Karpas-422 (cell line): Measurements from ENCODE around the gene ZDHHC14. TPM values are rescaled to one million over a fixed set of nuclear protein-coding genes. Genes with fewer than 3 reads are reported as not detected.

Experiments
- DNase-seq: peaks from one replicate; pipeline ENCODE4 v3.0.0-alpha.2; 2015
- H2AFZ ChIP-seq: fragments of 200-600 bp; sonication (generic); 2 replicates; pipeline ENCODE4 v1.6.1; 2014; ENCODE audit warnings: antibody characterized with exemption, low read length, mixed read lengths
- H3K27ac ChIP-seq: fragments of 200-600 bp; sonication (generic); 2 replicates; pipeline ENCODE4 v1.5.1; 2014; ENCODE audit warnings: mild to moderate bottlenecking, low read length, moderate library complexity
- H3K27me3 ChIP-seq: fragments of 200-600 bp; sonication (generic); 2 replicates; pipeline ENCODE4 v1.6.1; 2014; ENCODE audit warnings: low read length, mixed read lengths
- H3K36me3 ChIP-seq: fragments of 200-600 bp; sonication (generic); 2 replicates; pipeline ENCODE4 v1.6.1; 2014; ENCODE audit warnings: low read length, mixed read lengths; ENCODE audit not compliant: insufficient read depth
- H3K4me1 ChIP-seq: fragments of 200-600 bp; sonication (generic); 2 replicates; pipeline ENCODE4 v1.6.1; 2014; ENCODE audit warnings: mild to moderate bottlenecking, low read length, mixed read lengths
- H3K4me2 ChIP-seq: fragments of 200-600 bp; sonication (generic); 2 replicates; pipeline ENCODE4 v1.6.1; 2014; ENCODE audit warnings: low read length, low read depth, mild to moderate bottlenecking; ENCODE audit not compliant: poor library complexity, severe bottlenecking
- H3K4me3 ChIP-seq: fragments of 200-600 bp; sonication (generic); 2 replicates; pipeline ENCODE4 v1.5.1; 2014; ENCODE audit warnings: mild to moderate bottlenecking, antibody characterized with exemption, low read length, mixed read lengths
- H3K79me2 ChIP-seq: fragments of 200-600 bp; sonication (generic); 2 replicates; pipeline ENCODE4 v1.6.1; 2014; ENCODE audit warnings: mild to moderate bottlenecking, low read length, mixed read lengths
- H3K9ac ChIP-seq: fragments of 200-600 bp; sonication (generic); 2 replicates; pipeline ENCODE4 v1.6.0; 2014; ENCODE audit warnings: low read length
- H3K9me2 ChIP-seq: fragments of 200-600 bp; sonication (generic), shearing (Covaris generic); replicated peaks from 2 replicates; pipeline ENCODE4 v1.6.0; 2014; ENCODE audit warnings: mild to moderate bottlenecking, low read length, moderate library complexity; ENCODE audit not compliant: insufficient read depth
- H3K9me3 ChIP-seq: fragments of 300-700, 200-600 bp; sonication (generic); 2 replicates; pipeline ENCODE4 v1.6.1; 2014; ENCODE audit warnings: low read length, mixed read lengths
- H4K20me1 ChIP-seq: fragments of 200-600 bp; sonication (generic); 2 replicates; pipeline ENCODE4 v1.6.1; 2014; ENCODE audit warnings: mild to moderate bottlenecking, antibody characterized with exemption, low read length, low read depth; ENCODE audit not compliant: insufficient read depth
- total RNA-seq: library from RNA; depleted of rRNA; stranded (reverse); fragments of >200 nt; shearing (Covaris generic); gene quantifications from 2 replicates; pipeline ENCODE4 v1.2.3, GENCODE V29; 2014; ENCODE audit warnings: low replicate concordance

The ZDHHC14 gene
- total RNA-seq, 1 experiment from 2014 or later: 1.1 TPM

DNA sequence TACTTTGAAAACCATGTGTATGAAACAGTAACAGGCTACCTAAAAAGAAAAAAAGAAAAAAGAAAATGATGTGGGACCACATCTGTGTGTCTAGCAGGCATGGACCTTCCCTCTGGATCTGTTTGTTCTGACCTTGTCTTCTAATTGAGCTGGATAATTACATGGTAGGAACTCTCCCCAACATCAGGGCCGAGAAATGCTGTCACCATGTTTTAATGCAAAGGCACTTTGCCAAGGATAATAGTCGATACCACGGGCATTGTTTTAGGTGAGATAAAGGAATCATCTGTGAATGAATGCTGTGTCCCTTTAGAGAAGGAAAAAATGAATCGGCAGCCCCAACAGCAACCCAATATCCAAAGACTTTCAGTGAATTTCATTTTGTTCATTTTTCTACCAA lies 149.1 kb downstream of the ZDHHC14 start:
- no peaks in the 10 kb centered on the region for H3K9me2 ChIP-seq
- no peak overlapping the region for H3K9ac ChIP-seq
- no peaks in the 10 kb centered on the region for H3K27me3 ChIP-seq
- no peak overlapping the region for H3K4me2 ChIP-seq
- no peak for DNase-seq
- H3K27ac ChIP-seq: no peak overlapping the region
- H2AFZ ChIP-seq: no peak overlapping the region
- H3K79me2 ChIP-seq: no peaks in the 10 kb centered on the region
- H3K4me1 ChIP-seq: no peaks in the 10 kb centered on the region
- H3K9me3 ChIP-seq: no peaks in the 10 kb centered on the region
- no peak overlapping the region for H3K4me3 ChIP-seq
- no peaks in the 10 kb centered on the region for H3K36me3 ChIP-seq
- H4K20me1 ChIP-seq: no peaks in the 10 kb centered on the region; the same call in 1 of the 2 replicates

DNA sequence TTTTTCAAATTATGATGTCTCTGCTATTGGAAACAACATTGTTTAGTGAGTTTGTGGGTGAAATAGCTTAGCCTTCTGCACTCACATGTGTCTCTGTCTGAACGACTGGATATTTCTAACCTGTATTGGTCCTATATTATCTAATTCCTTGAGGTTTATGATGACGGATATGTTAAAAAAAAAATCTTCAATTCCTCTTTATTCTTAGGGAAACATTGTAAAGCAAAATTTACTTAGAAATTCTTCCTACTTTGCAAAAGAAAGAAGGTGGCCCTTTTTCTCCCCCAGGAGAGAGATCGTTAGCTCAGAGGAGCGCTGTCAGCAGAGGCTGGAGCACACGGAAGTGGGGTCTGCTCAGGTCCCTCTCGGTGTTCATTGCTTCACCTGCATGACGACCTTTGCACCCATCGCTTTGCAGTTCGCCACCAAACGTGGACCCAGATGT lies 149.8 kb downstream of the ZDHHC14 start:
- no peak overlapping the region for H3K27ac ChIP-seq
- H3K4me3 ChIP-seq: no peak overlapping the region
- H3K36me3 ChIP-seq: no peaks in the 10 kb centered on the region
- no peaks in the 10 kb centered on the region for H3K79me2 ChIP-seq
- H2AFZ ChIP-seq: no peak overlapping the region
- H3K4me2 ChIP-seq: no peak overlapping the region
- H3K4me1 ChIP-seq: no peaks in the 10 kb centered on the region
- no peaks in the 10 kb centered on the region for H3K27me3 ChIP-seq
- H3K9me2 ChIP-seq: no peaks in the 10 kb centered on the region
- no peak overlapping the region for H3K9ac ChIP-seq
- DNase-seq: no peak
- no peaks in the 10 kb centered on the region; the same call in 1 of the 2 replicates for H4K20me1 ChIP-seq
- no peaks in the 10 kb centered on the region for H3K9me3 ChIP-seq

DNA sequence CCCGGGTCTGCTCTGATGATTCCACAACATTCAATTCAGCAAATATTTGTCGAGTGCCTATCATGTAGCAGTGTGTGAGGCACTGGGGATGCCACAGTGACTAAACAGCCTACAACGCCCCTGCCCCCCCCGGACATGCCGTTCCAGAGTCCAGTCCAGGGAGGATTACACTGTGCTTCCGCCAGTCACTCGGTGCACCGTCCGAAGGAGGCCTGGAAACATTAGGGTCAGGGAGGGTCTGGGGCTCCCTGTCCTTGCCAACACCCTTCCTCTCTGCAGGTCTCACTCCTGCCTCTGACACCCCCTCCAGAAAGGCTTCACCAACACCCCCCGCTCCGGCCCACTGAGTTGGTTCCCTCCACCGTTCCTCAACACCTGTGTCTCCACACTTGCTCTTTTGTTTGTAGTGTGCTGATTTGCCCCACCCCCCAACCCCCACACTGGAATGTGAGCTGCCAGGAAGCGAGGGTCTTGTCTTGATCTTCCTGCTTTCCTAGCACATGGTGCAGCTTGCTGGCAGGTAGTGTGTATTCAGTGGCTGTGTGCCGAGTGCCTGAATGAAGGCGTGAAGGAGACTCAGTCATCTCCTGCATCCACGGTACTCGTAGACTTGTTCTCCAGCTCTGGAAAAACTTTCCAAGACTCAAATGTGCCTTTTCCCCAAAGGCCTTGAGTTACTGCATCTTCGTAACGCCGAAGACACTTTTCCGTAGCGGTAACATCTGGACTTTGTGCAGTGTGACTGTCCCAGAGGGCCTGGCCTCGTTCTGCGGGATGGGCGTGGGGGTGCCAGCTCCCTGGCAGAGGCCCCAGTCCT lies 150.4 kb downstream of the ZDHHC14 start:
- Histone ChIP-seq H3K79me2 (no peaks in the 10 kb centered on the region), H3K36me3 (no peaks in the 10 kb centered on the region), H3K9ac (no peak overlapping the region), H3K27ac (no peak overlapping the region), H3K27me3 (no peaks in the 10 kb centered on the region), H4K20me1 (no peaks in the 10 kb centered on the region; the same call in 1 of the 2 replicates), H3K9me2 (no peaks in the 10 kb centered on the region), H3K4me3 (no peak overlapping the region), H3K4me1 (no peaks in the 10 kb centered on the region), H2AFZ (no peak overlapping the region), H3K9me3 (no peaks in the 10 kb centered on the region), H3K4me2 (no peak overlapping the region)
- DNase-seq: no peak

DNA sequence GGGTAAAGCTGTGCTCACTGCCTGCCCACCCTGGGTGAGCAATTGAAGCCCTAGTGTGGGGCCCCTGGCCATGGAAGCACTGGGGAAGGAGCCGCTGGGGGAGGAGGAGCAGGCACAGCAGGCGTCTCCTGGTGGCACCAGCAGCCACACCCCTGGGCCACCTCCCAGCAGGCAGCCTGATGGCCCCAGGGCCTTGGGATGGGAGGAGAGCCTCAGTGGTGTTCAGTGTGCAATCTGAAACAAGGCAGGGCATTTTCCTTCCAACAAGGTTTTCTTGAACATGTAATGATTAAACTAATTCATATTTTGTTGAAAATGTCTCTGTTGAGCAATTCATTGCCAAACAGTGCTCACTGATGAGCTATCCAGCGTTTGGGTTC lies 151.0 kb downstream of the ZDHHC14 start:
- Histone ChIP-seq H3K4me2 (no peak overlapping the region), H3K4me1 (no peaks in the 10 kb centered on the region), H2AFZ (no peak overlapping the region), H3K79me2 (no peaks in the 10 kb centered on the region), H3K9ac (no peak overlapping the region), H3K9me3 (no peaks in the 10 kb centered on the region), H3K9me2 (no peaks in the 10 kb centered on the region), H4K20me1 (no peaks in the 10 kb centered on the region; the same call in 1 of the 2 replicates), H3K27me3 (no peaks in the 10 kb centered on the region), H3K4me3 (no peak overlapping the region), H3K36me3 (no peaks in the 10 kb centered on the region), H3K27ac (no peak overlapping the region)
- no peak for DNase-seq

DNA sequence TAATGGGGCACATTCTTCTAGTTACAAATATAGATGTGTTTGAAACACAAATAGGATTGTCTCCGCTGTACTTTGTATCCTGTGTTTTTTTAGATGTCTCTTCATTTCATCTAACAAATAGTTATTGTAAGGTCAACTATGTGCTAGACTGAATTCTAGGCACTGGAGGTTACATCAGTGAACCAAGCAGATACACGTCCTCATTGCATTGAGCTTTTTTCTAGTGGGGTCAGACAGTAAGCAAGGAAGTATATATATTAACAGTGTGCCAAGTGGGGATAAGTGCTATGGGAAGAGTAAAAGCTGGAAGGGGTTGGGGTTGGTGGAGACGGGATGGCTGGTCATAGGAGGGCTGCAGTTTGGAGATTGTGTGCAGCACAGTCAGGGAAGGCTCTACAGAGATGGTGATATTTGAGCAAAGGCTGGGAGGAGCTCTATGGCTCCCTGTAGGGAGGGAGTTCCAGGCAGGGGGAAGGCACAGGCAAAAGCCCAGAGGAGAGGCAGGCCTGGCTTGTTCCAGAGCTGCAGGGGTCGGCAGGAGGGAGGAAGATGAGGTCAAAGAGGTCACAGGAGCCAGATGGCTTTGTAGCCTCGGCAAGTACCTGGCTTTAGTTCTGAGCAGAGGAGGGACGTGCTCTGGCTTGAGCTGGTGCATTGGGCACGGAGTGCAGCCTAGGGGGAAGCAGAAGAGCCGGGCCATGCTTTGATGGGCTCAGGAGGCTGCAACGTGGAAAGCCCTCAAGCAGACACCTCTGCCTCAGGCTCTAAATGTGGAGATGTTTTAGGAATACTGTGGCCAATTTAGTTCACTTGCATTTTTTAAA lies 152.3 kb downstream of the ZDHHC14 start:
- Histone ChIP-seq H3K4me2 (no peak overlapping the region), H3K9me3 (no peaks in the 10 kb centered on the region), H3K4me1 (no peaks in the 10 kb centered on the region), H3K79me2 (no peaks in the 10 kb centered on the region), H2AFZ (no peak overlapping the region), H3K27me3 (no peaks in the 10 kb centered on the region), H4K20me1 (no peaks in the 10 kb centered on the region; the same call in 1 of the 2 replicates), H3K9me2 (no peaks in the 10 kb centered on the region), H3K9ac (no peak overlapping the region), H3K36me3 (no peaks in the 10 kb centered on the region), H3K27ac (no peak overlapping the region), H3K4me3 (no peak overlapping the region)
- DNase-seq: no peak

DNA sequence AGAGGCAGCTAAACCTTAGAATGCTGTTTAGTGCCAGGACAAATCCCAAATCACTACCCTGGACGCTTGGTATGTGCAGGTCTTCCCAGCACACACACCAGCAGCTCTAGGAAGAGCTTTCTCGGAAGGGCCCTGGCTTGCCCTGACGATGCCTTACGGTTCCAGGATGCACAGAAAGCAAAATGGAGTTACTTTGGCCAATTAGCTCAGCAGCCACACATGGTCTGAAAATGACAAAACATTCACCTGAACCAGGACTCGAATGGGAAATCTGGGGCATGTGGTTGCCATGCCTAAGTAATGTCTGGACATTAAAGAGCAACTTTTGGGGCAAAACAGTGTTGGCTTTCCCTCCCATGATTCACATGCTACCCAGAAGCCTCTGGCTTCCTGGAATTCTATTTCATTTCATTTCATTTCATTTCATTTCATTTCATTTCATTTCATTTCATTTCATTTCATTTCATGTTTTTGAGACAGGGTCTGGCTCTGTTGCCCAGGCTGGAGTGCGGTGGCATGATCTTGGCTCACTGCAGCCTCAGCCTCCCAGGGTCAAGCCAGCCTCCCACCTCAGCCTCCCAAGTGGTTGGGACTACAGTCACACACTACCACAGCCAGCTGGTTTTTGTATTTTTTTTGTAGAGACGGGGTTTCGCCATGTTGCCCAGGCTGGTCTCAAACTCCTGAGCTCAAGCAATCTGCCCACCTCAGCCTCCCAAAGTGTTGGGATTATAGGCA lies 153.3 kb downstream of the ZDHHC14 start:
- no peak overlapping the region for H2AFZ ChIP-seq
- no peak overlapping the region for H3K4me3 ChIP-seq
- DNase-seq: no peak
- H3K4me1 ChIP-seq: no peaks in the 10 kb centered on the region
- no peaks in the 10 kb centered on the region for H3K79me2 ChIP-seq
- no peaks in the 10 kb centered on the region for H3K36me3 ChIP-seq
- no peaks in the 10 kb centered on the region for H3K27me3 ChIP-seq
- H3K4me2 ChIP-seq: no peak overlapping the region
- no peaks in the 10 kb centered on the region; the same call in 1 of the 2 replicates for H4K20me1 ChIP-seq
- no peak overlapping the region for H3K9ac ChIP-seq
- no peaks in the 10 kb centered on the region for H3K9me3 ChIP-seq
- H3K27ac ChIP-seq: no peak overlapping the region
- H3K9me2 ChIP-seq: no peaks in the 10 kb centered on the region

DNA sequence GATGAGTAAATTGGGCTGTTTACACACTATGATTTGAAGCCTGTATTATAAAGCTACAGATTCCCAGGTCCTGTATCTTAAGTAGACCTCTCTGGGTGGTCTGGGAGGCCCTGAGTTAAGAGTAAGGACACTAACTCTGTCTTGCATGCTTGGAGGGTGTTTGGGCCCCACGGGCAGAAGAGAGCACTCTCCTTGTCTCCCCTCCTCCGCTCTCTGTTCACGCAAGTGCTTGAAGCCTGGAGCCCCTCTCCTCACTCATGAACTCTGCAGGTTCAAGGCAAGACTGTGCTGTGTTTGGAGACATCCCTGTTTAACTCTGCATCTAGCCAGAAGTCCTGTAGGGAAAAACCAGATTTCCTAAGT lies 154.0 kb downstream of the ZDHHC14 start:
- Histone ChIP-seq H3K27ac (no peak overlapping the region), H3K9me3 (no peaks in the 10 kb centered on the region), H3K9me2 (no peaks in the 10 kb centered on the region), H4K20me1 (no peaks in the 10 kb centered on the region; the same call in 1 of the 2 replicates), H3K79me2 (no peaks in the 10 kb centered on the region), H3K4me2 (no peak overlapping the region), H2AFZ (no peak overlapping the region), H3K4me3 (no peak overlapping the region), H3K9ac (no peak overlapping the region), H3K4me1 (no peaks in the 10 kb centered on the region), H3K27me3 (no peaks in the 10 kb centered on the region), H3K36me3 (no peaks in the 10 kb centered on the region)
- DNase-seq: no peak
